Mucosa of descending colon (tissue), 3 donors: ENCODE results near the gene NT5DC2. TPM values are rescaled to one million over a fixed set of nuclear protein-coding genes. Genes with fewer than 3 reads are reported as not detected.

Experiments
- ATAC-seq: fragments of 200-7000 bp; cut with Tn5 transposase; one replicate; pipeline ENCODE4 v1.9.1; 2020; ENCODE audit warnings: mild to moderate bottlenecking, moderate library complexity
- DNase-seq, 3 donors: peaks; one replicate each; pipeline ENCODE4 v3.0.0-alpha.2; 2020
- H3K36me3 ChIP-seq: fragments of 200-600 bp; one replicate; pipeline ENCODE4 v1.8.0; 2021; ENCODE audit warnings: low read depth, mild to moderate bottlenecking
- H3K4me1 ChIP-seq: fragments of 200-600 bp; one replicate; pipeline ENCODE4 v1.8.0; 2021; ENCODE audit warnings: low read depth, mild to moderate bottlenecking
- H3K4me3 ChIP-seq: fragments of 200-600 bp; one replicate; pipeline ENCODE4 v1.8.0; 2021; ENCODE audit warnings: mild to moderate bottlenecking
- H3K9me3 ChIP-seq: fragments of 200-600 bp; one replicate; pipeline ENCODE4 v1.8.0; 2021; ENCODE audit warnings: mild to moderate bottlenecking
- intact Hi-C, 2 donors: fragments of 100-400 bp; cut with DNase I in 1 of 2; cut with micrococcal nuclease in 1 of 2; formaldehyde crosslinking; loops; one replicate each; pipeline versions ENCODE4 v1.11.0 to v1.11.1; 2022; cut with DNase I, micrococcal nuclease
- total RNA-seq, 3 donors: library from RNA; stranded (reverse); fragmentation: NEBNext Ultra II Directional in 2 of 3; extraction: Animal tissue kit (Norgen Biotek cat#: 25700) in 2 of 3; gene quantifications; one replicate each; pipeline versions ENCODE4 v1.2.1 to v1.2.4, GENCODE V29; 2021 to 2023
- TF ChIP-seq, protein P1 (sequence below): fragments of 200-600 bp; IDR thresholded peaks from one replicate; pipeline ENCODE4 v1.8.0; 2022; ENCODE audit warnings: antibody characterized with exemption, mild to moderate bottlenecking
- donor health status: DM: no; HTN: no; CAD: no; lungs with moderate emphysema.
- donor health status: DM: no; HTN: no; CAD: no.
- donor health status: DM: no; HTN: yes; CAD: no.

Gene NT5DC2
- total RNA-seq, 3 donors from 2014 or later: 5.7 to 20.2 (median 17.2) TPM

DNA sequence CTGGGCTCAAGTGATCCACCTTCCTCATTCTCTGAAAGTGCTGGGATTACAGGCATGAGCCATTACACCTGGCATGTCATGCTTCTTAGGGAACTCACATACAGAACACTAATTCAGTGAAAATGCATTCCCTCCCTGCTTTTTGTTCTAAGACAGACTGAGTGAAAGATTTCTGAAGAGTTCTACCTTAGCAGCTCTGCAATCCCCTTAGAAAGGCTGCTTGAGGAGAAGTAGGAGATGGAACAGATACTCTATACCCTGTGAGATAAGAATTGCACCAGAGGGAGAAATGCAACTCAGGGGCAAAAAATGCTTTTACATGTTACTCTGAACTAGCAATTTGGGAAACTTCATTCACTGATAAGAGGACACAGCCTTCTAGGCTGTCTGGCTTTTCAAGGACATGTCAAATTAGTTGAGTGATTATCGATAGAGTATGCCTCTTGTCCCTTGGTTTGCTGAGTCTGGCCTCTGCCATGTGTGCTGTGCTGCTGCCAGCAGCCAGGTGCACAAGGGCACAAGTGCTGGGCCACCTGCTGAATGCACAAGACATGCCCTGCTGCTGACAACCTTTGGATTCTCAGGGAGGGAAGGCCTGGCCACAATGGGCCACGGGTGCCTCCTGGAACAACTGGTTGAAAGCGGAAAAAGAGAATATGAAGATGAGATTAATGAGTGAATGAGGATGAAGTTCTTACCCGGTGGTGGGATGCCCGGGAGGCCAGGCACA is 20.5 kb upstream of the NT5DC2 start:
- no peak for DNase-seq
- Histone ChIP-seq H3K9me3 (no peaks in the 10 kb centered on the region), H3K4me1 (no peaks in the 10 kb centered on the region), H3K36me3 (no peaks in the 10 kb centered on the region), H3K4me3 (no peak overlapping the region)
- ATAC-seq: no peak
- TF ChIP-seq, protein P1, sequence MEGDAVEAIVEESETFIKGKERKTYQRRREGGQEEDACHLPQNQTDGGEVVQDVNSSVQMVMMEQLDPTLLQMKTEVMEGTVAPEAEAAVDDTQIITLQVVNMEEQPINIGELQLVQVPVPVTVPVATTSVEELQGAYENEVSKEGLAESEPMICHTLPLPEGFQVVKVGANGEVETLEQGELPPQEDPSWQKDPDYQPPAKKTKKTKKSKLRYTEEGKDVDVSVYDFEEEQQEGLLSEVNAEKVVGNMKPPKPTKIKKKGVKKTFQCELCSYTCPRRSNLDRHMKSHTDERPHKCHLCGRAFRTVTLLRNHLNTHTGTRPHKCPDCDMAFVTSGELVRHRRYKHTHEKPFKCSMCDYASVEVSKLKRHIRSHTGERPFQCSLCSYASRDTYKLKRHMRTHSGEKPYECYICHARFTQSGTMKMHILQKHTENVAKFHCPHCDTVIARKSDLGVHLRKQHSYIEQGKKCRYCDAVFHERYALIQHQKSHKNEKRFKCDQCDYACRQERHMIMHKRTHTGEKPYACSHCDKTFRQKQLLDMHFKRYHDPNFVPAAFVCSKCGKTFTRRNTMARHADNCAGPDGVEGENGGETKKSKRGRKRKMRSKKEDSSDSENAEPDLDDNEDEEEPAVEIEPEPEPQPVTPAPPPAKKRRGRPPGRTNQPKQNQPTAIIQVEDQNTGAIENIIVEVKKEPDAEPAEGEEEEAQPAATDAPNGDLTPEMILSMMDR: no peak
- intact Hi-C loops: no loop called here

- no peak for ATAC-seq
- Histone ChIP-seq H3K36me3 (no peaks in the 10 kb centered on the region), H3K4me1 (no peaks in the 10 kb centered on the region), H3K4me3 (no peak overlapping the region), H3K9me3 (no peaks in the 10 kb centered on the region)
- no peak for DNase-seq
- TF ChIP-seq, protein P1: no peak
- intact Hi-C loops: no loop called here
These were observed 18.4 kb upstream of the NT5DC2 start for GRCh38 chr3:52552089-52552488.

DNA sequence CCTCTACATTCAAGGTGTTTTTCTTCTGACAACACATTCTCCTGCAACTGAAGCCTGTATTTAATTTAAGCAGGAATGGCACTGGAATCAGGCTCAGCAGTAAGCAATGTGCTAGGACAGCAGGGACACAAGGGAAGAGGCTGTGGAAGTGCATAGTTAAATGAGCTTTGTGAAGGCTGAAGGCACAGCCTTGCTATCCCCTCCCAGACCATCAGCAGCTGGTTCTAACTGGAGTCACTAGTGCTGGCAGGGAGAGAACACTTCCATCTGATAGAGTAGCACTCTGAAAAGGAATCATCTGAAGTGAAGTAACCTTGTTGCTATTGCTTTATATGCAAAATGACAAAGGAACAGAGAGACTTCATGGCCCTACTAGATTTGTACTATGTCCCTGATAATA is 17.5 kb upstream of the NT5DC2 start:
- TF ChIP-seq, protein P1: no peak
- Histone ChIP-seq H3K4me3 (no peak overlapping the region), H3K9me3 (no peaks in the 10 kb centered on the region), H3K4me1 (no peaks in the 10 kb centered on the region), H3K36me3 (no peaks in the 10 kb centered on the region)
- DNase-seq: no peak
- intact Hi-C loops: no loop called here
- ATAC-seq: no peak

DNA sequence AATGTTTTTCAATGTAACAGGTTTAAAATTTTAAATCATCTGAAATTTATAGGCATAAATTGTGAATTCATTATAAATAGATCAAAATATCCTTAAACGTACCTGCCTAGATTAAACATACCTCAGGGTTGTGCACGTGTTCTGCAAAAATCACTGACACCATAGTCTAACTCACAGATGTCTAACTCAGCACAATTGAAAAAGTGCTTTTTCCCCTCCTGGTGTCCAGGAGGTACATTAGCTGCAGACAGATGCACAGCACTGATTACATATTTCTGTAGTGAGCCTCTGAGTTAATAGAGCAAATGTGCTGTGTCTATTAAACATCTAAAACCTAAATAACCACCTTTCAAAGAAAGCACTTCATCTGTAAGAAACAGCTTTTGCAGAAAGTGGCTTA is 13.5 kb upstream of the NT5DC2 start:
- Histone ChIP-seq H3K9me3 (no peaks in the 10 kb centered on the region), H3K36me3 (no peaks in the 10 kb centered on the region), H3K4me1 (no peaks in the 10 kb centered on the region), H3K4me3 (no peak overlapping the region)
- intact Hi-C loops: no loop called here
- TF ChIP-seq, protein P1: no peak
- DNase-seq (no peak), ATAC-seq (no peak)

- Histone ChIP-seq H3K9me3 (no peaks in the 10 kb centered on the region), H3K4me1 (no peaks in the 10 kb centered on the region), H3K4me3 (no peak overlapping the region), H3K36me3 (no peaks in the 10 kb centered on the region)
- TF ChIP-seq, protein P1: no peak
- DNase-seq: no peak
- peak; percentile 61 for ATAC-seq
- intact Hi-C loops: no loop called here
These were observed 12.6 kb upstream of the NT5DC2 start for GRCh38 chr3:52546111-52546901.
